GM21786 (cell line): ENCODE results near the gene SQOR.
A peak's percentile ranks its signal among the peaks of the same experiment; 100 is the strongest.
"Not testable (repeated sequence)": the region's sequence is repeated elsewhere in the genome, so short reads cannot be mapped to it uniquely, and the experiment has no call there.

ENCODE experiments used
- ATAC-seq: cut with Tn5 transposase; IDR thresholded peaks from one replicate; pipeline ENCODE4 v1.9.1; 2021; ENCODE audit not compliant: unreplicated experiment

The SQOR gene

GRCh38 chr15:45630917-45631691 is 3.7 kb upstream of the SQOR start:
- no peak for ATAC-seq

GRCh38 chr15:45631776-45632175 is 3.1 kb upstream of the SQOR start:
- no peak for ATAC-seq

- peak; percentile 44 for ATAC-seq
Observed at GRCh38 chr15:45635191-45635638, 386 bp downstream of the SQOR start.

GRCh38 chr15:45635763-45636292 is 999 bp downstream of the SQOR start:
- ATAC-seq = no peak

- no peak for ATAC-seq
Observed at GRCh38 chr15:45637141-45637540, 2.3 kb downstream of the SQOR start.

GRCh38 chr15:45637552-45638033 is 2.8 kb downstream of the SQOR start:
- ATAC-seq = peak; percentile 48

- no peak for ATAC-seq
Observed at GRCh38 chr15:45640616-45641015, 5.8 kb downstream of the SQOR start.

GRCh38 chr15:45641374-45641781 is 6.5 kb downstream of the SQOR start:
- ATAC-seq = no peak

- ATAC-seq = no peak
Observed at GRCh38 chr15:45641999-45642932, 7.4 kb downstream of the SQOR start.

- ATAC-seq = no peak
Observed at GRCh38 chr15:45644437-45644836, 9.6 kb downstream of the SQOR start.

GRCh38 chr15:45645026-45645980 is 10.5 kb downstream of the SQOR start:
- ATAC-seq = no peak

- ATAC-seq = no peak
Observed at GRCh38 chr15:45646220-45646619, 11.4 kb downstream of the SQOR start.

- ATAC-seq = no peak
Observed at GRCh38 chr15:45647828-45648227, 13.0 kb downstream of the SQOR start.

GRCh38 chr15:45648521-45649200 is 13.8 kb downstream of the SQOR start:
- no peak for ATAC-seq

GRCh38 chr15:45650007-45650406 is 15.2 kb downstream of the SQOR start:
- ATAC-seq = not testable (repeated sequence)

GRCh38 chr15:45650889-45651525 is 16.2 kb downstream of the SQOR start:
- no peak for ATAC-seq

GRCh38 chr15:45653702-45654424 is 19.0 kb downstream of the SQOR start:
- no peak for ATAC-seq

GRCh38 chr15:45654749-45655148 is 19.9 kb downstream of the SQOR start:
- ATAC-seq = no peak

- ATAC-seq = no peak
Observed at GRCh38 chr15:45657254-45657653, 22.4 kb downstream of the SQOR start.
